ENCODE data around the gene SP3.
A peak's percentile ranks its signal among the peaks of the same experiment; 100 is the strongest.

The SP3 gene

DNA sequence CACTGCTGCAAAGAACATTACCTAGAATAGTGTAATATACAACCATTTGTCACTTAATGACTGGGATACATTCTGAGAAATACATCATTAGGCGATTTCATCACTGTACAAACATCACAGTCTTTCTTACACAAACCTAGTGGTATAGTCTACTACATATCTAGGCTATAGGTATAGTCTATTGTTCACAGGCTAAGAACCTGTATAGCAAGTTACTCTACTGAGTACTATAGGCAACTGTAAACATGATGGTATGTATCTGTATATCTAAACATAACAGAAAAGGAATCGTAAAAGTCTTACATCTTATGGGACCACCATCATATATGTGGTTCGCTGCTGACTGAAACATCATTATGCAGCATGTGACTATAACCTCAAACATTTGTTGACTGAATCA lies 21.4 kb downstream of the SP3 start:
- no peak for DNase-seq

DNA sequence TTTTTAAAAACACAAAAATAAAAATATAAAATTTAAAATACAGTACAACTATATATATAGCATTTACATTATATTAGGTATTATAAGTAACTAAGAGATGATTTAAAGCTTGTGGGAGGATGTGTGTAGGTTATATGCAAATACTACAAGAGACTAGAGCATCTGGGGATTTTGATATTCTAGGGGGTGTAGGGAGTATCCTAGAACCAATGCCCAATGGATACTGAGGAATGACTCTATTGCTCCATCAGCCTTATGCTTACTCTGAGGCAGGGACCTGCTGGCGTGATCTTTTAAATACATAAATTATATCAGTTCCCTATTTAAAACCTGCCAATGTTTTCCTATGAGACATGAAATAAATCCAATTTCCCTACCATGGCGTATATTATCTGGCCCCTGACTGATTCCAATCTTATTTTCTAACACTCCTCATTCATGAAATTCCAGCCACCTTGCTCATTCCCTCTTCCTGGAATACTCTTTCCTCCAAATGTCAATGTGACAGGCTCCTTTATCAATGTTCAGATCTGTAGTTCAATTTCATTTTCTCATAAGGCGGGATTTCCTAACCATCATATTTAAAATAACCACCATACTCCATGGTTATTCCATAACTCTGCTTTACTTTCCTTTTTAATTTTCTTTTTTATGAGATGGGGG lies 22.2 kb downstream of the SP3 start:
- no peak for DNase-seq

DNA sequence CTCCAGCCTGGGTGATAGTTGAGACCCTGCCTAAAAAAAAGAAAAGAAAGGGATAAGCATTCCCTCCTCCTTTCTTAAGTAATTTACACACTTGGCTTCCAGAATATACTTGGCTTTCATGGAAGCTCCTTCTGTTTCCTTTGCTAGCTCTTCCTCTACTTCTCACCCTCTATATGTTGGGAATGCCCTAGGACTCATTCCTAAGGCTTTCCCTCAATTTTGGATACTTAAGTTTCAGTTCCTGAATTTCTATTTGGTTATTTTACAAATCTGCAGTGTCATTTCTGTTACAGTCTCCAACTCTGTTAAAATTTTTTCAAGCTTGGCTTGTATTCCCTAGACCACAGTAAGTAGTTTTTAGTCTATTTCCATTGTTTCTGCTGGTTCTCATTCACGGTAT lies 23.6 kb downstream of the SP3 start:
- DNase-seq: no peak

DNA sequence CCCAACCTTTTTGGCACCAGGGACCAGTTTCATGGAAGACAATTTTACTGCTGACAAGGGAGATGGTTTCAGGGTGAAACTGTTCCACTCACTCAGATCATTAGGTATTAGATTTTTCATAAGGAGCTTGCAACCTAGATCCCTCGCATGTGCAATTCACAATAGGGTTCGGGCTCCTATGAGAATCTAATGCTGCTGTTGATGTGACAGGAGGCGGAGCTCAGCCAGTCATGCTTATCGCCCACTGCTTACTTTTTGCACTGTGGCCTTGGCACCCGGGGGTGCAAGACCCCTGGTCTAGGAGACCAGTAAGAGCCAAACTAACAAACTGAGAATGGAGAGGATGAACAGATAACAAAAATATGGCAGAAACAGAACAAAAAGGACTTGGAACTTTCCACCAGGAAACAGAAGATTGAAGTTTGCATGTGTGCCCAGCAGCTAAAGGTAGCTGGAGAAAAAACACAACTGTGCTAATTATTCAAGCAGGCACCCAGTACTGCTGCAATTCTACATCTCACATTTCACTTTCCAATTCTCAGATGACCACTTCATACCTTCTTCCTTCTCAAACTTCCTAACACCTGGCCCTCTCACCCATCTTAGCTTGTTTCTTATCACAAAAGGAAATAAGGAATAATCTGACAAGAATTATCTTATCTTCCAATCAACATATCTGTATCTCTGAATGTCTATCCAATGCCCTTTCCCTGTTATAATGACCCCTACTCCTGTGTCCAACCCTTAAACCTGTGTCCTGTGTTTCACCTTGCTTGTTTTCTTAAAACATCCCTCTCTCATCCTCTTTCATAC lies 24.8 kb downstream of the SP3 start:
- no peak for DNase-seq

DNA sequence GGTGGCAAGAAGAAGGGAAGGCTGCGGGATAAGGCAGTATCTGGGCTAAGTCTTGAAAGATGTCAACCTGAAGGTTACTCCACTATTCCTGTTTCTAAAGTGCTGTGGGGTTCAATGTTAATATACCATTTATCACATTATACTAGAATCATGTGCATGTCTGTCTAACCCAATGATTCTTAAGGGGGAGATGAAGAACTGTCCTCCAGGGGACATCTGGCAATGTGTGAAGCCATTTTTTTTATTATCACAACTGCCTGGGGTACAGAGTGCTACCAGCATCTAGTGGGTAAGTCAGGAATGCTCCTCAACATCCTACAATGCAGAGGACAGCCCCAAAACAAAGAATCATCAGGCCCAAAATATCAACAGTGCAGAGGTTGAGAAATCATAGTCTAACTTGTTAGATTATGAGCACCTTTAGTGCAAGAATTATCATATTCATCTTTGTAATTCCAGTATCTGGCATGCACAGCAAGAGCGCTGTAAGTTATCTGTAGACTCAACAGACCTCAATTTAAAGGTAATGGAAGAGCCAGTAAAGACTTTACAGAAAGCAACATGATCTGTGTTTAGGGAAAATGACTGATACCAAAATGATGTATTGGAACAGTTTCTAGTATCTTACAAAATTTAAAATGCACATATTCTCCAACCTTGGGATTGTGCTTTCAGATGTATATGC lies 26.3 kb downstream of the SP3 start:
- DNase-seq: no peak

DNA sequence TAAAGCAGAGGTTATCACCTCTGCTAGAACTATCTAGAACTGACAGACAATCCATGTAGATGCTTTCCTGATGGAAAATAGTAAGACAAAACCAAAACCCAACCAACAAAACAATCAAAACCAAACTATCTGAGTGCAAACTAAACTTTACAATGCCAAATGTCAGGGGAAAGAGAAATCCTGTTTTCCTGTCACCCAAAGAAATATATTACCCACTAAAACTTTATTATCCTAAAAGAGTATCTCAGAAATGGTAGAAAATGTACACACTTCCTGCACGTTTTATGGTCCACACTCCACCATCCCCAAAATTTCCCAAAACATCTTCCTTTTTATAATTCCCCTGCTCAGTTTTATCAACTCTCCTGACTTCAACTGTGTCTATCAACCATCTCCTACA lies 29.9 kb downstream of the SP3 start:
- no peak for DNase-seq

DNA sequence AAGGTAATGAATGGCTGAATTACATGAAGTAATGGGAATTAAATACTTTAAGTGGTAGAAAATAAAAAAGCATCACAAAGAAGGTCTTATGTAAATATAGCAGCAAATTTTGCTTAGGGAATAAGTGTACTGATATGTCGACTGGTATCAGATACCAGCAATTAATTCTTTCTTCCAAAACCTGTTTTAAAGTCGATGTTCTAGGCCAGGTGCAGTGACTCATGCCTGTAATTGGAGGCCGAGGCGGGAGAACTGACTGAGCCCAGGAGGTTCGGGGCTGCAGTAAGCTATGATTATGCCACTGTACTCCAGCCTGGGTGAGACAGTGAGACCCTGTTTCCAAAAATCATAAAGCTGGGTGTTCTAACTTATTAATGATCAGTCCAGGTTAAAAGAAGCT lies 30.3 kb downstream of the SP3 start:
- DNase-seq: peak in 2 of 56 donors; percentile 6 to 14

DNA sequence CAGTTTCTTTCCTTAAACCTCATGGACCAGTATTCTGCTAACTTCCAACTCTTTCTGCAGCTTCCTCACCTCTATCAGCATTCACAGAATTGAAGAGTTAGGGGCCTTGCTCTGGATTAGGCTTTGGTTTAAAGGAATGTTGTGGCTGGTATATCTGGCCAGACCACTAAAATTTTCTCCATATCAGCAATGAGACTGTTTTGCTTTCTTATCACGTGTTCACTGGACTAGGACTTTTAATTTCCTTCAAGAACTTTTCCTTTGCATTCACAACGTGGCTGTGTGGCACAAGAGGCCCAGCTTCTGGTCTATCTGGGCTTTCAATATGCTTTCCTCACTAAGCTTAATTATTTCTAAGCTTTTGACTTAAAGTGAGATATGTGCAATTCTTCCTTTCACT lies 33.4 kb downstream of the SP3 start:
- DNase-seq: no peak

DNA sequence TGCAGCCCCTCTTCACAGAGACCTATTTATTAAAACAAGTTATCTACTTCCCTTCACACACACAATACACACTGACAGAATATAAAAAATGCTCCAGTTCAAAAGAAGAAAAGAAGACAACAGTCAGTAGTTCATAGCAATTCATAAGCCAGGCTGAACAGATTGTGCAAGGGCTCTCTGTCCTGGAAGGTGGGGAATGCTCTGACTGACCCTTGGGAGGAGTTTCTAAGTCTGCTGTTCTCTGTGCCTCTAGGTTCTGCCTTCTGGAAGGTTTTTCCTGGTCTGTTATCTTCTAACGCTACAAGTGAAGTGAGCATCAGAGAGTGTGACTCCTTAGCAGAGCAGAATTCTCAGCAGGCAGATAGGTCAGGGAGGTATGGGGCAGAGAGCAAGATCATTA lies 35.7 kb downstream of the SP3 start:
- DNase-seq: no peak

DNA sequence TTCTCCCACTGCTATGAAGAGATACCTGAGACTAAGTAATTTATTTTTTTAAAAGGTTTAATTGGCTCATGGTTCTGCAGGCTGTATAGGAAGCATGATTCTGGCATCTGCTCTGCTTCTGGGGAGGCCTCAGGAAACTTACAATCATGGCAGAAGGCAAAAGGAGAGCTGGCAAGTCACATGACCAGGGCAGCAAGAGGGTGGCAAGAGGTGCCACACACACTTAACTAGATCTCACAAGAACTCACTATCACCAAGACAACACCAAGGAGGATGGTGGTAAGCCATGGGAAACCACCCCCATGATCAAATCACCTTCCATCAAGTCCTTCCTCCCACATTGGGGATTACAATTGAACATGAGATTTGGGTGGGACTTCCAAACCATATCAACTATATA lies 38.3 kb downstream of the SP3 start:
- no peak for DNase-seq

DNA sequence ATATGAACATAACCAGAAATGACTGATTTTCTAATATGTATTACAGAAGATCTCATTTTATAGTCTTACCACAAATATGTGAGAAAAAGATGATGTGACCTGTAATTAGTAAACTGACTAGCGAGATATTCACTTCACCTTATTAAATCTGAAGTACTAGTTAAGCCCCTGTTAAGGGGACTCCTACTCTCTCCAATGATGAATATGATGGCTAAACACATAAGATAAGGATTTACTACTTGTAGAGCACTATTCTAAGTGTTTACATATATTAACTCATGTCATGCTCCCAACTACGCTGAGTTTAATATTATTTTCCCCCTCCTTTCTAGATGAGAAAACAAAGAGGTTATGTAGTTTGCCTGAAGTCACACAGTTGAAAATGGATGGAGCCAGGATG lies 40.9 kb downstream of the SP3 start:
- DNase-seq: no peak

DNA sequence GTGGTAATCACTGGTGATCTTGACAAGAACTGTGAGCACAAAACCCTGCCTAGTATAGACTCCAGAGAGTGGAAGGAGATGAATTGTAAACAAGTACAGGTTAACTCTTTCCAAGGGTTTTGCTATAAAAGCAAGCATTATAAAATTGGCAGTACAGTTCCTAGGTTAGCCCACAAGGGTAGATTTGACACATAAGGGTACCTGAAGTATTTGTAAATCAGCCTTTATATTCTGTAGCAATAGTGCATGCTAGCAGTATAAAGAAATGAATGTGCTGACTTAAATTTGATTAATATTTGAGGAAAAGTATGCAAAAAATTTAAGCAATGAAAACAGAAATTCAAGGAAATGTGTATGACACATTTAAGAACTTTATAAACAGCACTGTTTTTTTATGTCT lies 42.4 kb downstream of the SP3 start:
- no peak for DNase-seq

DNA sequence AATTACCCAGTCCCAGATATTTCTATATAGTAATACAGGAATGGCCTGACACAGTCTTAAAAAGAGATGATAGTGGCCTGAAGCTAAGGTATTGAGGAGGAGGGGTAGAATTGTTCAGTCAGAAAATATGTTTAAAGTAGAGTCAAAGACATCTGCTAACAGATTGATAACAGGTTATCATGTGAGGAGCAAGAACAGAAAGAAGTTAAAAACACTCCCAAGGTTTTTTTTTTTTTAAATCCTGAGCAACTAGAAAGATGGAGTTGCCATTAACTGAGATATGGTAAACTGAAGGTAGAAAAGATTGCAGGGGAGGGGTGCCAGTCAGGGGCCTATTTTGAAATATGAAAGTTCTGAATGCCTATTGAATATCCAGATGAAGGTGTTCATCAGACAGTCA lies 43.1 kb downstream of the SP3 start:
- no peak for DNase-seq

DNA sequence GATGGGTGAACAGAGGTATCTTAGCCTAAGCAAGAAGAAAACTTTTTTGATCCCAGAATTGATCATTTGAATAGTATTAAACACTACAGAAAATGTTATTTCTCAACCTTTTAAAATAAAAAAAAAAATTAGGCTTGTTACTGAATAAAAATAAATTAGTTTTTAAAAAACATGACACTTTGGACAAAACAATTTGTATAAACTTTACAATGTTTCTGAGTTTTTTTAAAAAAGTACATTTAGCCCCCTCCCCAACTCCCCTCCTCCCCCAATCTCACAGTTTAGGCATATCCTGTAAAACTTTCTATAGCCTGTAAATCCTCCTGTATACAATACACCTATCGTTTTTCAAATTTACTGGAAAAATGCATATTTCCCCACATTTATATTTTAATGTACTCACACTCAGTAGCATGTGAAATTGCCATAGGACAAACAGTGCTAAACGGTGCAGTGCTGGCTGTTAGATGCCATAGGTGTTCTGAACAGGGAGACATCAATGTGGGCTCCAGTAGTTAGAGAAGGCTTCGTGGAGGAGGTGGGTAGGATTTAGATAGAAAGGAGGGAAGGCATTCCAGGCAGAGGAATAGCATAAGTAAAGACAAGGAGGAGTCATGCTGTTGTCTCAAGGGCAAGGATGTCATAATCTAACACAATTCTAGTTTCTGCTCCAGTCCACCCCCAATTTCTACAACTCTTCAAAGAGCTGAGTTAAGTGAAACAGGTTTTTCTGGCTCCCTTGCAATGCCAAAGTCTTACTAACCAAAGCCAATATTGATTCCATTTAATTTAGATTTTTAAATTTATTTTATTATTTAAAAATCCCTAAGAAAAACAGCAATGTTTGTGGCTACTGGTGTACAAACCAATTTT lies 50.9 kb downstream of the SP3 start:
- no peak for DNase-seq

DNA sequence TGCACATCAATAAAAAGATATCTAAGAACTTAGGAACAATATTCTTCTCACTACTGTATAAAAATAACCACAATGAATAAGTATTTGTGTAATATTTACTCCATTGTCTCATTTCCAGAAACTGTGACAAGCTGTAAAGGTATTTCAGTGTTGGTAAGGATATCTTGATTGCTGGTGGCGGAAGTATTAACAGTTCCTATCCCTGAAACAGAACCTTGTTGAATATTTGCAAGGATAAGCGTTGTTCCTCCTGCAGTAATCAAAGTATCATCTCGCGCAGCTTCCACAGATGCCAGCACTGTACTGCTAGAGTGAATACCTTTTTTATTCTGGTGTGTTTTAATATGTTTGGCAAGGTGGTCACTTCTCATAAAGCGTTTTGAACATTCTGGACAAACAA lies 55.3 kb downstream of the SP3 start:
- DNase-seq: no peak

DNA sequence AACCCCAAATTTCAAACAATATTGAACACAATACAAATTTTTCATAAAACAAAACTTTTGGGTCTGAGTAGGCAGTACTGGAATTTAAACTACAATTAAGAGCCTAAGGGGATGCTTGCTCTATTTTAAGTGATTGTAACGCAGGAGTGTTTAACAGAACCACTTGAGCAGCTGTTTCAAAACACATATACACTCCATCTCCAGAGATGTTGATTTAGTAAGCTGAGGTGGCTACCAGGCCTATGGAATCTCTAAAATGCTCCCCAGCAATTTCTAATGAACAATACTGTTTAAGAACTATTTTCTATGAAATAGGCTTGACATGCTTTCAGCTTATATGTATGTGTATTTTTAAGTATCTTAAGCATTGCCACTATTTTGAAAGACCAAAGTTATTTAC lies 58.5 kb downstream of the SP3 start:
- no peak for DNase-seq

DNA sequence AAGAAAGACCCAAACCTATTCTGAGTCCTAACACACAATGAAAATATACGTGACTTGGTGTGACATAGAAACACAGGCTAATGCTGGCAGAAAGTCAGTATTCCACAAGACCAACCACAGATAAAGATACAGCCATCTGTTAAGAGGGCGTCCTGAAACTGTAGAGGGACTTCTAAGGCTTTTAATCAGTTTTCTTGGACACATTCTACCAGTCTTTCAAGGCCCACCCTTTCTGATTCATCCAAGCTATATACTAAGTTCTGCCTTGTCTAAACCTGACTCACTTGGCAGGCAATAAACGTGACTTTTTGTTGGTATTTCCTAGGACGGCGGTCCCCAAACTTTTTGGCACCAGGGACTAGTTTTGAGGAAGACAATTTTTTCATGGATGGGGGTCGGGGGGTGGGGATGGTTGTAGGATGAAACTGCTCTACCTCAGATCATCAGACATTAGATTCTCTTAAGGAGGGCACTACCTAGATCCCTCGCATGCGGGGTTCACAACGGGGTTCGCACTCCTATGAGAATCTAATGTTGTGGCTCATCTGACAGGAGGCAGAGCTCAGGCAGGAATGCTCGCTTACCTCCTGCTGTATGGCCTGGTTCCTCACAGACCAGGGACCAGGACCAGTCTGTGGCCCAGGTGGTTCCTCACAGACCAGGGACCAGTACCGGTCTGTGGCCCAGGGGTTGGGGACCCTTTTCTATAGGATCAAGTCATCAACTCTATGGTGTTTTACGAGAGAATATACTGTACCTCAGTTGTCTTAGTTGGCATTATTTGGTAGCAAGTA lies 61.4 kb downstream of the SP3 start:
- no peak for DNase-seq

DNA sequence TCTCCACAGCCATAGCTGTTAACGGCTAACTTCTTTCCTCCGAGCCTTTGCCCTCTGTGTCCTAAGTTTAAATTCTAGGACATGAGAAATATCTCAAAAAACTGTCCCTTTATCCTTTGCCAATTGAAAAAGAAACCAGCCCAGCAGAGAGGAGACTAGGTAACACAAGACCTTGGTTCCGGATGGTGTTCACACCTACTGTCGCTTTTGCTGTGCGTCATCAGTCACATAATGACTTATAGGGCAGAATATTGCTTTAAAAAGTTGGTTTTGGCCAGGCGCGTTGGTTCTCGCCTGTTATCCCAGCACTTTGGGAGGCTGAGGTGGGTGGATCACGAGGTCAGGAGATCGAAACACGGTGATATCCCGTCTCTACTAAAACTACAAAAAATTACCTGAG lies 66.2 kb downstream of the SP3 start:
- DNase-seq: no peak

DNA sequence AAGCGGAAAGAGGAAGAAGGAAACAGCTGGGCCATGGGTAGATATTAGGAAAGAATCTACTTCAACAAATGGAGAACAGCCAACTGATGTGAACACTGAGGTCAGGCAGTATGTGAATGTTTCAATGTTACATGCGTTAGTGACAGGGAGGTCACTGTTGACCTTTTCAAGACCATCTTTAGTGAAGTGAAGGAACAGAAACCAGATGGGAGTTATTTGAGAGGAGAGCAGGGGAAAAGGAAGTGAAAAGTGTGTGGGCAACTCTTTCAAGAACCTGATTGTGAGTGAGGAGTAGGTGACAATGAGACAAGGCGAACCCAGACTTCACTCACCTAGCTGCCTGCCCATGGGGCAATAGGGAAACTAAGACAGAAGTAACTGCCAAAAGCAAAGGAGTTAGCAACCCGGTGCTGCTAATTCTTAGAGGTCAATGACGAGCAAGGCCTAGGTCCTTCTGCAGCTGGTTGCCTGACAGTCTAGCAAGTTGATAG lies 67.0 kb downstream of the SP3 start:
- no peak for DNase-seq

DNA sequence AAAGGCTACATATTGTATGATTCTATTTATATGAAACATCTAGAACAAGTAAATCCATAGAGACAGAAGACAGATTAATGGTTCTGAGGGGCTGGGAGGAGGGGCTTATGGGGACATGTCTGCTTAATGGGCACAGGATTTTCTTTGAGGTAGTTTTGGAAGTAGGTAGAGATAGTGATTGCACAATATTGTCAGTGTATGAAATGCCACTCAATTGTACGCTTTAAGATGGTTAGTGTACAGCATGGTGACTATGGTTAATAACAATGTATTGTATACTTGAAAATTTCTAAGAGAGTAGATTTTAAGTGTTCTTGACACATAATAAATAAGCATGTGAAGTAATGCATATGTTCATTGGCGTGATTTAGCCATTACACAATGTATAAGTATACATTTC lies 68.4 kb downstream of the SP3 start:
- DNase-seq: no peak

DNA sequence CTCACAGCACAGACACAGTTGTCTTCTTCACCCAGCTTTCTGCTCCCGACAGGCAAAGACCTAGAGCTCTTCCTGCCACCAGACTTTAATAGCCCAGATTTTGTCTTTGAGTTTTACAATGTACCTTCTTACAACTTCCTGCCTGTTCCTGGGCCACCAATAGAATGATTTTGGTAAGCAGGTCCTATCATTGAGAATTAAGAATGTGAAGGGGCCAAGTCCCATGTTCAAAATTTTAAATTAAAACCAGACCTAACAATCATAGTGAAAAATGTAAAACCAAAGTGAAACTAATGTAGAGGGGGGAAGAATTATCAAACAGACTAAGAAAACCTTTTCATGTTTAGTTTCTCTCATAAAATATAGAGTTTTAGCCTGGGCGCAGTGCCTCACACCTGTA lies 72.8 kb downstream of the SP3 start:
- DNase-seq: no peak
